C4-2B (cell line): ENCODE measurements around the gene GPI.

Source experiments
- CTCF ChIP-seq: fragments of 450-650 bp; conservative IDR thresholded peaks from 2 replicates; pipeline ENCODE4 v1.5.1; 2017; ENCODE audit warnings: mild to moderate bottlenecking
- ZFX ChIP-seq: fragments of 450-650 bp; IDR thresholded peaks from 2 replicates; pipeline ENCODE4 v1.6.1; 2017

- no peak for TF ChIP-seq CTCF
- TF ChIP-seq ZFX, result no peak
Measured at GRCh38 chr19:34426096-34426661, 61.2 kb downstream of the GPI start.
